ENCODE results near the gene GPR137. TPM values are rescaled to one million over a fixed set of nuclear protein-coding genes. Genes with fewer than 3 reads are reported as not detected.

Gene GPR137
- total RNA-seq, 1 donor from 2014 or later: 56.0 TPM

GRCh38 chr11:64303109-64304031 is 17.7 kb downstream of the GPR137 start:
- H3K4me3 Mint-ChIP-seq (ENCODE audit: unreplicated experiment): no peak overlapping the region
- no peak for TF ChIP-seq CTCF (IDR thresholded peaks at IDR 0.05; ENCODE audit: unreplicated experiment)
- peaks cover 12% of the 10 kb centered on the region for H3K27me3 Mint-ChIP-seq (ENCODE audit: unreplicated experiment)
- H3K4me1 Mint-ChIP-seq (ENCODE audit: unreplicated experiment): peaks cover 10% of the 10 kb centered on the region
- no peaks in the 10 kb centered on the region for H3K9me3 Mint-ChIP-seq (ENCODE audit: unreplicated experiment)
- peaks cover 8% of the 10 kb centered on the region for H3K36me3 Mint-ChIP-seq (ENCODE audit: low read depth, unreplicated experiment)
- no peak for DNase-seq (ENCODE audit: low spot score)
- H3K27ac Mint-ChIP-seq (ENCODE audit: unreplicated experiment): no peak overlapping the region

- Mint-ChIP-seq H3K27me3 (ENCODE audit: unreplicated experiment) (peaks cover 7% of the 10 kb centered on the region), H3K4me1 (ENCODE audit: unreplicated experiment) (peaks cover 10% of the 10 kb centered on the region), H3K4me3 (ENCODE audit: unreplicated experiment) (peak overlapping the region; percentile 89), H3K36me3 (ENCODE audit: low read depth, unreplicated experiment) (peaks cover 8% of the 10 kb centered on the region), H3K9me3 (ENCODE audit: unreplicated experiment) (no peaks in the 10 kb centered on the region), H3K27ac (ENCODE audit: unreplicated experiment) (no peak overlapping the region)
- no peak for DNase-seq (ENCODE audit: low spot score)
- TF ChIP-seq CTCF (IDR thresholded peaks at IDR 0.05; ENCODE audit: unreplicated experiment): no peak
These were observed 18.3 kb downstream of the GPR137 start for GRCh38 chr11:64304032-64304315.

- peaks cover 6% of the 10 kb centered on the region for H3K27me3 Mint-ChIP-seq (ENCODE audit: unreplicated experiment)
- peaks cover 8% of the 10 kb centered on the region for H3K36me3 Mint-ChIP-seq (ENCODE audit: low read depth, unreplicated experiment)
- H3K9me3 Mint-ChIP-seq (ENCODE audit: unreplicated experiment): no peaks in the 10 kb centered on the region
- peak; percentile 86 for TF ChIP-seq CTCF (IDR thresholded peaks at IDR 0.05; ENCODE audit: unreplicated experiment)
- H3K27ac Mint-ChIP-seq (ENCODE audit: unreplicated experiment): no peak overlapping the region
- peaks cover 10% of the 10 kb centered on the region for H3K4me1 Mint-ChIP-seq (ENCODE audit: unreplicated experiment)
- peak overlapping the region; percentile 89 for H3K4me3 Mint-ChIP-seq (ENCODE audit: unreplicated experiment)
- peak; percentile 96 for DNase-seq (ENCODE audit: low spot score)
These were observed 18.8 kb downstream of the GPR137 start for GRCh38 chr11:64304316-64305072.

- peaks cover 8% of the 10 kb centered on the region for H3K36me3 Mint-ChIP-seq (ENCODE audit: low read depth, unreplicated experiment)
- no peaks in the 10 kb centered on the region for H3K9me3 Mint-ChIP-seq (ENCODE audit: unreplicated experiment)
- peak within 1 kb of the TSS; percentile 97 for H3K4me3 Mint-ChIP-seq (ENCODE audit: unreplicated experiment)
- DNase-seq (ENCODE audit: low spot score): peak; percentile 100
- no peak for TF ChIP-seq CTCF (IDR thresholded peaks at IDR 0.05; ENCODE audit: unreplicated experiment)
- H3K4me1 Mint-ChIP-seq (ENCODE audit: unreplicated experiment): peaks cover 10% of the 10 kb centered on the region
- H3K27ac Mint-ChIP-seq (ENCODE audit: unreplicated experiment): peak within 1 kb of the TSS; percentile 67
- H3K27me3 Mint-ChIP-seq (ENCODE audit: unreplicated experiment): peaks cover 6% of the 10 kb centered on the region
These were observed 19.5 kb downstream of the GPR137 start, which contains the start of gene ESRRA for GRCh38 chr11:64305075-64305690. ESRRA (plus strand) TSS chr11:64305524; CDS start chr11:64307180, 1,656 bp downstream.
